Stomach smooth muscle (tissue), 2 donors: ENCODE measurements around the gene ATG7.

Experiments used
- H3K27ac ChIP-seq: one replicate; pipeline ENCODE4 v1.7.0; 2013; ENCODE audit warnings: mild to moderate bottlenecking, low read length, inconsistent platforms
- H3K27me3 ChIP-seq, 2 donors: one replicate each; pipeline ENCODE4 v1.7.0; 2013; ENCODE audit warnings: low read length in 2 of 2; ENCODE audit not compliant: insufficient read depth in 2 of 2, control insufficient read depth in 1 of 2
- H3K36me3 ChIP-seq, 2 donors: one replicate each; pipeline ENCODE4 v1.7.0; 2013; ENCODE audit warnings: low read length in 2 of 2; ENCODE audit not compliant: control insufficient read depth in 2 of 2, insufficient read depth in 2 of 2
- H3K4me1 ChIP-seq: one replicate; pipeline ENCODE4 v1.7.0; 2013; ENCODE audit warnings: low read length; ENCODE audit not compliant: control insufficient read depth, insufficient read depth
- H3K4me3 ChIP-seq, 2 donors: one replicate each; pipeline ENCODE4 v1.7.0; 2013; ENCODE audit warnings: low read length in 2 of 2
- H3K9ac ChIP-seq, 2 donors: one replicate each; pipeline ENCODE4 v1.7.0; 2013; ENCODE audit warnings: low read length in 2 of 2, mild to moderate bottlenecking in 1 of 2
- H3K9me3 ChIP-seq, 2 donors: one replicate each; pipeline ENCODE4 v1.7.0; 2013; ENCODE audit warnings: low read length in 2 of 2; ENCODE audit not compliant: control insufficient read depth in 2 of 2
- donor health status: healthy.
- donor health status: Pancreatic carcinoma.

Gene ATG7

GRCh38 chr3:11602239-11602840, 330.1 kb downstream of the ATG7 start:
- Histone ChIP-seq H3K27ac (peak overlapping the region; percentile 76), H3K27me3 (no peaks in the 10 kb centered on the region), H3K36me3 (peaks cover 0 to 4% of the 10 kb centered on the region in 2 donors), H3K9ac (no peak overlapping the region), H3K4me1 (peaks cover 48% of the 10 kb centered on the region), H3K9me3 (no peaks in the 10 kb centered on the region), H3K4me3 (no peak overlapping the region)

GRCh38 chr3:11602886-11603527, 330.8 kb downstream of the ATG7 start:
- no peak overlapping the region for H3K9ac ChIP-seq
- H3K9me3 ChIP-seq: no peaks in the 10 kb centered on the region
- H3K36me3 ChIP-seq: peaks cover 0 to 4% of the 10 kb centered on the region in 2 donors
- H3K4me3 ChIP-seq: no peak overlapping the region
- H3K4me1 ChIP-seq: peaks cover 48% of the 10 kb centered on the region
- H3K27ac ChIP-seq: peak overlapping the region; percentile 60
- H3K27me3 ChIP-seq: no peaks in the 10 kb centered on the region

- Histone ChIP-seq H3K9ac (no peak overlapping the region), H3K27me3 (no peaks in the 10 kb centered on the region), H3K4me1 (peaks cover 49% of the 10 kb centered on the region), H3K36me3 (peaks cover 0 to 4% of the 10 kb centered on the region in 2 donors), H3K27ac (peak overlapping the region; percentile 60), H3K9me3 (no peaks in the 10 kb centered on the region), H3K4me3 (no peak overlapping the region)
Measured at GRCh38 chr3:11603628-11604027, 331.4 kb downstream of the ATG7 start.

DNA sequence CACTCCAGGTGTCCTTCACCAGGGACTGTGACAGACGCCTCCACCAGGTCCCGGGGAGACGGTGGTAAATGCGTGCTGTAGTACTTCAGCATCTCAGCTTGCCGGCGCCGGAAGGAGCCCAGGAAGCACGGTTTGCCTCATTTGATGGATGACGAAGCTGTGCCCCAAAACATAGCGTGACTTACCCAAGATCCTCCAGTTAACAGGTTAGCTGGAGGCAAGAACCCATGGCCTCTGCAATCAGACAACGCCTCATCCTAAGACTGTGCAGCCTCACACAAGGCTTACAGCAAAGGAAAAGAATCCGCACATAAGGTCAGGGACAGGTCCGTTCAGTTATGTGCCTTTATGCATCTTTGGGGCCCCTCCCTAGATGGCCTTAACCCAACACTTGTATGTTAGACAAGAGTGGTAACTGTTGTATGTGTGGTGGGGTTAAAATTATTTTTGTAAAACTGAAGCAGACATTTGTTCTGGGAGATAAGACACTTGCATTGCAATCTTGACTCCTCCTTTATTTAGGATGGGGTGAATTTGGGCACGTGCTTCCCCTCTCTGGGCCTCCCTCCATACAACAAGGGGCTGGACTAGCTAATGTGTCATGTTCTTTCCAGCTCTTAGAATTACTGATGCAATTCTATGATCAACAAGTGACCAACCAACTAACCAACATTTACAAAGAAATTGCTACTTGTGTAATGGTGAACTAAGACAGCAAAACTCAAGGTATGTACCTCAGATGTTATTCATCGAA, 332.1 kb downstream of the ATG7 start:
- H3K4me1 ChIP-seq: peaks cover 51% of the 10 kb centered on the region
- H3K27ac ChIP-seq: peak overlapping the region; percentile 60
- H3K9ac ChIP-seq: no peak overlapping the region
- H3K9me3 ChIP-seq: no peaks in the 10 kb centered on the region
- H3K4me3 ChIP-seq: peak overlapping the region in 1 of 2 donors; percentile 29
- no peaks in the 10 kb centered on the region for H3K27me3 ChIP-seq
- peaks cover 0 to 4% of the 10 kb centered on the region in 2 donors for H3K36me3 ChIP-seq

DNA sequence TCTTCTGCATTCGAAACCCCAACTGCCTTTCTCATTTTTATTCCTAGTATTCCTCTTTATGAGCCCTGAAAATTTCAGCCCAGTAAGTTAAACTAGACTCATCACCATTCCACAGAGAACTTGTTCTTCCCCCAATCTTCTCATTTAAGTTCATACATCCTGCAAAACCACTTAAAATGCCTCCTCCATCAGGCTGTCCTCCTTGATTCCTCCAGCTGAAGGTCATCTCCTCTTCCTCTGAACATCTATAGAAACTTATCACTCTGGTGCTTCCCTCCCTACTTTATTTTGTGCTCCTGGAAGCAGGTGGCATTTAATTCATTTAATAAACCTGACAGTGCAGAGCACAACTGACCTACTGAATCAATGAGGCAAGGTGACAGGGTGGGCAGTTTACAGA, 333.2 kb downstream of the ATG7 start:
- no peaks in the 10 kb centered on the region for H3K27me3 ChIP-seq
- peaks cover 0 to 4% of the 10 kb centered on the region in 2 donors for H3K36me3 ChIP-seq
- no peaks in the 10 kb centered on the region for H3K9me3 ChIP-seq
- H3K4me1 ChIP-seq: peaks cover 50% of the 10 kb centered on the region
- no peak overlapping the region for H3K4me3 ChIP-seq
- no peak overlapping the region for H3K27ac ChIP-seq
- no peak overlapping the region for H3K9ac ChIP-seq

- H3K27ac ChIP-seq: no peak overlapping the region
- H3K4me1 ChIP-seq: peaks cover 44% of the 10 kb centered on the region
- no peaks in the 10 kb centered on the region for H3K27me3 ChIP-seq
Measured at GRCh38 chr3:11606090-11606784, 334.0 kb downstream of the ATG7 start.

GRCh38 chr3:11606865-11607440, 334.8 kb downstream of the ATG7 start:
- Histone ChIP-seq H3K4me1 (peaks cover 43% of the 10 kb centered on the region), H3K27ac (no peak overlapping the region)

More at GRCh38 chr3:11606090-11606784, 334.0 kb downstream of the ATG7 start:
- no peak overlapping the region for H3K4me3 ChIP-seq
- H3K9me3 ChIP-seq: no peaks in the 10 kb centered on the region
- H3K36me3 ChIP-seq: no peaks in the 10 kb centered on the region
- no peak overlapping the region for H3K9ac ChIP-seq

More at GRCh38 chr3:11606865-11607440, 334.8 kb downstream of the ATG7 start:
- Histone ChIP-seq H3K9me3 (no peaks in the 10 kb centered on the region), H3K4me3 (no peak overlapping the region), H3K36me3 (no peaks in the 10 kb centered on the region), H3K27me3 (no peaks in the 10 kb centered on the region), H3K9ac (no peak overlapping the region)
